HG03378 (cell line): ENCODE results near the gene KRT77.

Experiments
- ATAC-seq: cut with Tn5 transposase; IDR thresholded peaks from one replicate; pipeline ENCODE4 v1.9.1; 2021; ENCODE audit warnings: mild to moderate bottlenecking, moderate library complexity; ENCODE audit not compliant: unreplicated experiment

Gene KRT77

DNA sequence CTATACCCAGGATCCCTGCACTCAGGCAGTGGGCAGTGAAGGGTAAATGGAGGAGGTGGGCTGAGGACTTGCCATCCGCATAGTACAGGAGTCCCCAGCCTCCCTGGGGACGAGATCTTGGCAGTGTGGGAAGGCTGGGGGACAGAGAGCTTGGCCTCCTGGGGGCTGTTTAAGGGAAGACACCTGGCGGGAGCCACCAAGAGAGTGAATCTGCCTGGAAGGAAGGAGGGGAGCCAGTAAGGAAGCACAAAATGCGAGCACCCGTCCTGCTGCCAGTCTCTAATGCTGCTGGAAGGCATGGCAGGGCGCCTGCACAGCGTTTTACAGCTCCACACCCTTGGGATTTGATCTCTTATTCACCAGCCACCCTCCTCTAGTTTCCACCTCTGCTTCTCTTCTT, 43.9 kb downstream of the KRT77 start:
- ATAC-seq: no peak

- no peak for ATAC-seq
These were observed 45.1 kb downstream of the KRT77 start for GRCh38 chr12:52658196-52658595.

GRCh38 chr12:52657250-52657902, 45.9 kb downstream of the KRT77 start:
- no peak for ATAC-seq

GRCh38 chr12:52656616-52657015, 46.7 kb downstream of the KRT77 start:
- ATAC-seq: no peak

DNA sequence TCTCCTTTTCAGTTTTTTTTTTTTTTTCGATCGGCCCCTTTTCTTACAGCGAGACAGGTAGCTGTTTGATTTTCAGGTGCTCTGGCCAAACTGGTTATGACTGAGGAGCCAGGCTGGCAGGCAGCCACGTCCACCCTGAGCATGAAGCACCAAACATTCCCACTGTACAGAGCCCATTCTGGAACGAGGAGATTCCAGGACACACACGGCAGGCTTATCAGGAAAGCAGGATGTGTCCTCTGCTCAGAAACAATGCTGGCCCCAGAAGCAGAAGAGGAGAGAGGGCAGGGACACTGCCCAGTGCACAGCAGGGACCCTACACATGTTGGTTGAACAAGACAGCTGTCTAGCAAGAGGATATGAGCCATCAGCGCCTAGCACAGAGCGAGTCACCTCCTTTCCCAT, 47.6 kb downstream of the KRT77 start:
- ATAC-seq: no peak

DNA sequence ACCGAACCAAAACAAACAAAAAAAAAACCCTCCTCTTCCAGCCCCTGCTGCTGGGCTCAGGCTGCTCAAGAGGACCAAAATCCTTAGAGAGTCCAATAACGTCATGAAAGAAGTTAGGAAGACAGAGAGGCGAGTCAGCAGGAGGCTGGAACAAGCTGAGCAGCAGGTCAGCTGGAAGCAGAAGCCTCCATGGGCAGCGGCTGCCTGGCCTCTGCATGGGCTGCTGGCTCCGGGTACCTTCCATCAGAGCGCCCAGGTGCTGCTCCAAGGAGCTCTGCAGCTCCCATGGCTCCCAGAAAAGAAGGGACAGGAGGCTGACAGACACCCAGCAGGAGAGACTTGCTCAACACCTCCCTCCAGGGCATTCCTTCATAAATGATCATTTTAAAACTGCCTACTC, 48.1 kb downstream of the KRT77 start:
- no peak for ATAC-seq

DNA sequence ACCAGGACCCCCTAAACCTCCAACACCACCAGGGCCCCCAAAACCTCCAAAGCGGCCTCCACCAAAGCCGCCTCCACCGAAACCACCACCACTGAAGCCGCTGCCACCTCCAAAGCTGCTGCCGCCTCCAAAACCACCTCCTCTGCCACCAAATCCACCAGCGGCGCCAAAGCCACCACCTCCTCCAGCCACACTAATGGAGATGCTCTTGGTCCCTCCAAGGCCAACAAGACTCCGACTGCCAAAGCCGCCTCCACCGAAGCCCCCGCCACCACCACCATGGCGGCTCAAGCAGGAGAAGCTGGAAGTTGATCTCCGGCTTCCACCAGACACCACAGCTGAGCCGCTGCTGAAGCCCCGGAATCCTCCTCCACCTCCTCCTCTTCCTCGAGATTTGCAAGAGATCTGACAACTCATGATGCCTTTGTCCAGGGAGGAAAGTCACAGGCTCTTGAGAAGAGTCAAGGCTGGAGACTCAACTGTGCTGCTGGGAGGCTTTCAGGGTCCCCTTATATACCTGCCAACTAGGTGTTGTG, 51.5 kb downstream of the KRT77 start, which contains the start of gene KRT2:
Gene KRT2, minus strand, starts transcription at position 486 of the 536 bp plus-strand sequence. Its CDS starts 69 bp downstream, at position 417.
- no peak for ATAC-seq

GRCh38 chr12:52650520-52651081, 52.7 kb downstream of the KRT77 start:
- no peak for ATAC-seq

- ATAC-seq: no peak
These were observed 54.3 kb downstream of the KRT77 start for GRCh38 chr12:52649066-52649465.

GRCh38 chr12:52648012-52648550, 55.2 kb downstream of the KRT77 start:
- ATAC-seq: no peak

- ATAC-seq: no peak
These were observed 55.7 kb downstream of the KRT77 start for GRCh38 chr12:52647601-52648000.

DNA sequence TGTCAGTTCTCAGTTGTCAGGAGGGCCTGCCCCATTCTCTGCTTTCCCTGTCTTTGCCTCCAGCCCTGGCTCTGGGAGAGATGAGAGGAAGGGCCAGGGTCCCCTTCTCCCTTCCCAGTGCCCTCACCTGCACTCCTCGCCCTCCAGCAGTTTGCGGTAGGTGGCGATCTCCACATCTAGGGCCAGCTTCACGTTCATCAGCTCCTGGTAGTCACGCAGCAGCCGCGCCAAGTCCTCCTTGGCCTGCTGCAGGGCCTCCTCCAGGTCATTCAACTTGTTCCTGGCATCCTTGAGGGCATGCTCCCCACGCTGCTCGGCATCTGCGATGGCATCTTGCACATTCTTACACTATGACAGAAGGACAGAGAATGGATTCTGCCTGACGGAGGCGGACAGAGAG, 56.7 kb downstream of the KRT77 start:
- ATAC-seq: no peak

- no peak for ATAC-seq
These were observed 57.3 kb downstream of the KRT77 start for GRCh38 chr12:52645982-52646381.

DNA sequence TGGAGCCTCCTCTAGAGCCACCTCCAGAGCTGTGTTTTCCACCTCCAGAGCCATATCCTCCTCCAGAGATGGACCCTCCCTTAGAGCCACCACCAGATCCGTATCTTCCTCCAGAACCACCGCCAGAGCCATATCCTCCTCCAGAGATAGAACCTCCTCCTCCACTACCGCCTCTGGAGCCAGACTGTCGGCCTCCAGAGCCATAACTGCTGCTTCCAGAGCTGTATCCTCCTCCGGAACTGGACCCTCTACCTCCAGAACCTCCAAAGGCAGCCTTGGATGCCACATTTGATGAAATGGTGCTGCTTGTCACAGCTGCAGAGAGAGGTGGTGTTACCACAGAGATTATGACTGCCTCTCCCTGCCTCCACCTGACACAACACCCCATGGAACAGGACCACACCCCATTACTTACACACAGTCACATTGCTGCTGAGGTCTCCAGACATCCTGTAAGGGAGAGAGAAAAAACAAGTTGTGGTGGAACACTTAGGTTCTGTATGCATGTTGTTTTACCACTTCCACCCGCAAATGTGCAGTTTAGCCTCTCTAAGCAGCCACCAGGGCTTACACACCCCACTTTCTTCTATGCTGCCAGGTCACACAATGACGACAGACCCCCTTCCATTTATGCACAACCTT, 58.1 kb downstream of the KRT77 start:
- ATAC-seq: no peak

DNA sequence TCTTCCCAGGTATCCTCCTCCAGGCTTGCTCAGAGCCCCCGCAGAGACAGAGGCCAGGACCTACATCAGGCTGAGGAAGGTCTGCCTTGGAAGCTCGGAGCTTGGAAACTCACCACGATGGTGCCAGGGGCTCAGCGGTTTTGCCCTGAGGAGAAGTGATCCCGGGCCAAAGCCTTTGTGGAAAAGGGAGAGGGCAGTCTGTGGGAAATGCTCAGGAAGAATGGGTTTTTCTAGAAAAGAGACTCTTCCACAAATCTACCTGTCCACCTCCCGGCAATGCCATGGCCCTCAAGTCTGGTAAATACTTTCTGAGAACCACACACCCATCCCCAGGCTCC, 59.3 kb downstream of the KRT77 start:
- ATAC-seq: no peak

DNA sequence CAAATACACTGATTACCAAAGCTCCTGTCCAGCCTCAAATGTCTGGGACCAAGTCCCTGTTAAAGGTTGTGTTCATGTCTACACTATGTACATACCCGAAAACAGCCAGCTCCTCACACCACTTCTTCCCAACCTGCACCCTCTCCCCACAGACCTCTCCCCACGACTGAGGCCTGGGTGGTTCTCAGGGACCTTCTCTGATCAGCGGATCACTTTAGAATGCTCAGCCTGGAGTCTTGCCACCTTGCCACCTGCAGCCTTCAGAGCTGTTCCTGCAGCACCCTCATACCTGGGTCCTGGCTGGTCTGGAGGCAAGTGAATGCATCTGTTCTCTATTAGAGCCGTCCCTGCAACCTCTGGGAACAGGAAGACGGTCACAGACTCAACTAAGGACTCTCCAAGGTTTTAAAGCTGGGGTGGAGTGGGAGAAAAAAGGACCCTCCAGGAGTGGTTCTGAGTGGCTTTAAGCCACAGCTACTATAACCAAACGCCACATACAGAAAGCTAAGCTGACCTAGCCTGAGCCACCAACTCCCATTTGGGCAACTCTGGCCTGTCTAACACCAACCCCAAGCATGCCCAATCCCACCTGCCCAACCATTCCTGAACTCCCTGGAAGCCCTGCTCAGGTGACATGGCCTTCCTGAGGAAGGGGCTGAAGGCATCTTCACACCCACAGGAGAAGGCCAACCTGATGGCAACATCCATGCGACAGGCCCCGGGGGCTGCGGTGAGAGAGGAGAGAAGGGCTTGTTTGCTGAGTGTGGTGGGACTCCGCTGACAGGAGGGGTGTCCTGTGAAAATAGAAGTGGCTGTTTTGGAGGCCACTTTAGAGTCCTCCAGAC, 59.9 kb downstream of the KRT77 start:
- no peak for ATAC-seq

- no peak for ATAC-seq
These were observed 61.9 kb downstream of the KRT77 start for GRCh38 chr12:52641468-52641867.
